Keratinocyte (primary cell): ENCODE data around the gene MYH15.

ENCODE experiments used
- CTCF ChIP-seq, 3 experiments: IDR thresholded peaks in 1 of 3; conservative IDR thresholded peaks in 1 of 3; optimal IDR thresholded peaks in 1 of 3; 2 replicates in 2 of 3; 3 replicates in 1 of 3; pipeline versions ENCODE3 to v1.5.1; 2011; ENCODE audit warnings: low read length in 3 of 3, mild to moderate bottlenecking in 3 of 3, moderate library complexity in 2 of 3, control low read depth in 1 of 3, inconsistent platforms in 1 of 3; ENCODE audit not compliant: insufficient read depth in 2 of 3; ENCODE audit errors: extremely low read depth in 1 of 3
- EZH2 ChIP-seq: IDR thresholded peaks from one replicate; pipeline ENCODE4 v1.6.1; 2012; ENCODE audit warnings: inconsistent platforms, mild to moderate bottlenecking, low read length, moderate library complexity

DNA sequence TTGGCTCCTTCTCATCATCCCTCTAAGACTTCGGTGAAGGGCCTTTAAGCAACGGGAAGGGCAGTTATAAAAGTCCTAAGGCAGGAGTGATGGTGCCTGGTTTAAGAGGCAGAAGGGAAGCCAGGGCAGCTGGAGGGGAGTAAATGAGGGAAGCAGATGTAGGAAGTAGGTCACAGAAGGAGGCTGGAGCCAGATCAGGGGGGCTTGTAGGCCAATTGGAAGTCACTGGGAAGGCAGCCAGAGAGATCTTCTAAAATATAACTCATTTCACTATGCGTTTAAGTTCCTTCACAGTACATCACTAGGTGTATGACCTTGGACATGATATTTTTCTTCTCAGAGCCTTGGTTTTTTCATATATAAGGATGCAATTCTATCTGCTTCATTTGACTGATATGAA is 94.7 kb downstream of the MYH15 start:
- TF ChIP-seq CTCF (optimal IDR thresholded peaks at IDR 0.05 in 1 of 3, IDR thresholded peaks at IDR 0.05 in 1 of 3, conservative IDR thresholded peaks at IDR 0.05 in 1 of 3; ENCODE audit: extremely low read depth in 1 of 3, insufficient read depth in 2 of 3, low read length in 3 of 3): no peak
- no peak for TF ChIP-seq EZH2
